HepG2 (cell line): Measurements from ENCODE around the gene PKLR. TPM values are rescaled to one million over a fixed set of nuclear protein-coding genes. Genes with fewer than 3 reads are reported as not detected.

Experiments used
- ARID2 ChIP-seq: sonication (generic); formaldehyde crosslinking; IDR thresholded peaks from 2 replicates; pipeline ENCODE4 v1.8.1; 2022; ENCODE audit warnings: mild to moderate bottlenecking, missing genetic modification reagents, borderline replicate concordance
- CSRNP1 ChIP-seq: sonication (generic); formaldehyde crosslinking; IDR thresholded peaks from 2 replicates; pipeline ENCODE4 v1.8.1; 2023; ENCODE audit warnings: mild to moderate bottlenecking, missing genetic modification reagents
- CTCF ChIP-seq: sonication (generic); formaldehyde crosslinking; IDR thresholded peaks from 2 replicates; pipeline ENCODE4 v1.5.0; 2020; ENCODE audit warnings: mild to moderate bottlenecking, missing genetic modification reagents, moderate library complexity
- ELF1 ChIP-seq: sonication (generic); formaldehyde crosslinking; IDR thresholded peaks from 2 replicates; pipeline ENCODE4 v1.4.0; 2020; ENCODE audit warnings: missing genetic modification reagents
- GTF3A ChIP-seq: sonication (generic); formaldehyde crosslinking; conservative IDR thresholded peaks from 2 replicates; pipeline ENCODE4 v1.4.0; 2020; ENCODE audit warnings: mild to moderate bottlenecking, missing genetic modification reagents
- JUN ChIP-seq: sonication (generic); formaldehyde crosslinking; IDR thresholded peaks from 2 replicates; pipeline ENCODE4 v1.4.0; 2020; ENCODE audit warnings: mild to moderate bottlenecking, missing genetic modification reagents
- MAF1 ChIP-seq: sonication (generic); formaldehyde crosslinking; IDR thresholded peaks from 2 replicates; pipeline ENCODE4 v1.5.0; 2020; ENCODE audit warnings: missing genetic modification reagents, borderline replicate concordance
- POLR2AphosphoS2 ChIP-seq: IDR thresholded peaks from 2 replicates; pipeline ENCODE4 v1.6.1; 2011; ENCODE audit warnings: low read depth, low read length, improper control_type of control experiment
- SAFB2 ChIP-seq: sonication (generic); formaldehyde crosslinking; IDR thresholded peaks from 2 replicates; pipeline ENCODE4 v1.5.1; 2020; ENCODE audit warnings: missing genetic modification reagents, low read depth, mild to moderate bottlenecking, borderline replicate concordance
- SIX4 ChIP-seq: sonication (generic); formaldehyde crosslinking; IDR thresholded peaks from 2 replicates; pipeline ENCODE4 v1.4.0; 2020; ENCODE audit warnings: missing genetic modification reagents
- ZKSCAN8 ChIP-seq: IDR thresholded peaks from 2 replicates; pipeline ENCODE4 v1.6.1; 2016; ENCODE audit warnings: borderline replicate concordance, missing genetic modification reagents, missing compliant biosample characterization
- ZNF143 ChIP-seq: sonication (generic); formaldehyde crosslinking; IDR thresholded peaks from 2 replicates; pipeline ENCODE4 v1.4.0; 2020; ENCODE audit warnings: missing genetic modification reagents
- ZNF460 ChIP-seq: sonication (generic); formaldehyde crosslinking; IDR thresholded peaks from 2 replicates; pipeline ENCODE4 v1.5.1; 2020; ENCODE audit warnings: missing genetic modification reagents, mild to moderate bottlenecking, borderline replicate concordance
- ZNF543 ChIP-seq: sonication (generic); formaldehyde crosslinking; IDR thresholded peaks from 2 replicates; pipeline ENCODE4 v1.4.0; 2020; ENCODE audit warnings: mild to moderate bottlenecking, missing genetic modification reagents
- ZNF780A ChIP-seq: sonication (generic); formaldehyde crosslinking; IDR thresholded peaks from 2 replicates; pipeline ENCODE4 v1.8.0; 2022; ENCODE audit warnings: mild to moderate bottlenecking, missing genetic modification reagents, moderate library complexity
- polyA plus RNA-seq, 8 experiments: library from polyadenylated mRNA; depleted of rRNA in 3 of 8; stranded (reverse) in 7 of 8; unstranded in 1 of 8; fragments of >200 nt; fragmentation: Illumina TruSeq in 4 of 8; extraction: Trizol in 4 of 8; gene quantifications; 2 replicates each; pipeline versions ENCODE4 v1.2.1 to v1.2.3, GENCODE V29; 2011 to 2016; ENCODE audit warnings: low read depth in 4 of 8, missing spikeins in 1 of 8, mixed read lengths in 1 of 8; ENCODE audit not compliant: insufficient read depth in 1 of 8
- total RNA-seq, 5 experiments: library from RNA; depleted of rRNA; stranded (reverse); fragments of >200 nt; fragmentation: Illumina TruSeq; extraction: Trizol; gene quantifications; 2 replicates each; pipeline ENCODE4 v1.2.3, GENCODE V29; 2016; ENCODE audit warnings: low read depth in 1 of 5
- TF ChIP-seq, protein P1 (sequence below): sonication (generic); formaldehyde crosslinking; IDR thresholded peaks from 2 replicates; pipeline ENCODE4 v1.4.0; 2020; ENCODE audit warnings: missing genetic modification reagents
- TF ChIP-seq, protein P2 (sequence below): sonication (generic); formaldehyde crosslinking; IDR thresholded peaks from 2 replicates; pipeline ENCODE4 v1.4.0; 2020; ENCODE audit warnings: missing genetic modification reagents, borderline replicate concordance
- TF ChIP-seq, protein P3 (sequence below): sonication (generic); formaldehyde crosslinking; conservative IDR thresholded peaks from 2 replicates; pipeline ENCODE4 v1.4.0; 2020; ENCODE audit warnings: missing genetic modification reagents

Gene PKLR
- total and polyA plus RNA-seq, 2 of the 13 experiments (the other 11 are each of a cell fraction or from before 2014, with no cell fraction given): 10.3 to 29.3 TPM

DNA sequence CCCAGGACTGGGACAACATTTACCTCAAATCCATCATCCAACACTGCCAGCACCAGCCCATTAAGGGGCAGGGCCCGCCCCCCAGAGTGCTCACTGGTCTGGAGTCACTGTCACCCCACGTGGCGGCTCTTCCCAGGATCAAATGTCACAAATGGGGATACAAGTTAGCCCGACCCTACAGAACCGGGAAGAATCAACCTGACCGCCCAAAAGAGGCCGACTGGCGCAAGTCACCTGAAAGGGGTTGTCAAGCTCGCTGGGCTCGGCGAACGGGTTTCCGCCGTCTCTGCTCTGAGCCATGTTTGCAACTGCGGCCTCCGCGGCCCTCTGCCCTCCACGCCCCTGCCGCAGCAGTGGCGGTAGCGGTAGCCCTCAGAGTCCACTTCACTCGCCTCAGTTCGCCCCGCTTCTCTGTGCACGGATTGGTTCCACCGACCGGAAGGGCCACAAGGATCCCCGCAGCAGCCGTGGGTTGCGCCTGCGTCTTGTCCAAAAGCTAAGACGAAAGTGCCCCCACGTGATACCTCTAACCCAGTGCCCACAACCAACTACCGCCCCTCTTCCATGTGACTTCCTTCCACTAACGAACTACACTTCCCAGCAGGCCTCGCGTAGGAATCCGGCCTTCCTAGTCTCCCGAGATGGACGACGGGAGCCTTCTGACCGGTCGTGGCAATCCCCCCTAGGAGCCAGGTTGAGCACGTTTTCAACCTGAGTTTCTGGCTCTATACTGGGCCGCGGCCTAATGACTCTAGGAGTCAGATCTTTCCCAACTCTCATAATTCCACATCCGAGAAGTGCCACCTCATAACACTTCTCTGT, 39.2 kb downstream of the PKLR start, which contains the start of gene SCAMP3 (continued):
- TF ChIP-seq CTCF (CRISPR knock-in tag) (peak; percentile 25; the same call in 1 of the 2 replicates), ZKSCAN8 (CRISPR knock-in tag) (no peak; the same call in 1 of the 2 replicates), ARID2 (CRISPR knock-in tag) (peak; percentile 78; the same call in 1 of the 2 replicates), ZNF460 (CRISPR knock-in tag) (no peak; the same call in 1 of the 2 replicates), SIX4 (CRISPR knock-in tag) (no peak; the same call in 1 of the 2 replicates), JUN (0 out of 2 replicates have a peak, but pooled peaks have one; percentile 60), ZNF780A (CRISPR knock-in tag) (0 out of 2 replicates have a peak, but pooled peaks have one; percentile 46), ZNF143 (CRISPR knock-in tag) (peak; percentile 97), ZNF543 (CRISPR knock-in tag) (peak; percentile 77; the same call in 1 of the 2 replicates), SAFB2 (CRISPR knock-in tag) (peak; percentile 81; the same call in 1 of the 2 replicates), MAF1 (CRISPR knock-in tag) (0 out of 2 replicates have a peak, but pooled peaks have one; percentile 31), GTF3A (CRISPR knock-in tag) (no peak), POLR2AphosphoS2 (no peak), ELF1 (CRISPR knock-in tag) (peak; percentile 95), CSRNP1 (CRISPR knock-in tag) (peak; percentile 90)
- TF ChIP-seq, protein P1, sequence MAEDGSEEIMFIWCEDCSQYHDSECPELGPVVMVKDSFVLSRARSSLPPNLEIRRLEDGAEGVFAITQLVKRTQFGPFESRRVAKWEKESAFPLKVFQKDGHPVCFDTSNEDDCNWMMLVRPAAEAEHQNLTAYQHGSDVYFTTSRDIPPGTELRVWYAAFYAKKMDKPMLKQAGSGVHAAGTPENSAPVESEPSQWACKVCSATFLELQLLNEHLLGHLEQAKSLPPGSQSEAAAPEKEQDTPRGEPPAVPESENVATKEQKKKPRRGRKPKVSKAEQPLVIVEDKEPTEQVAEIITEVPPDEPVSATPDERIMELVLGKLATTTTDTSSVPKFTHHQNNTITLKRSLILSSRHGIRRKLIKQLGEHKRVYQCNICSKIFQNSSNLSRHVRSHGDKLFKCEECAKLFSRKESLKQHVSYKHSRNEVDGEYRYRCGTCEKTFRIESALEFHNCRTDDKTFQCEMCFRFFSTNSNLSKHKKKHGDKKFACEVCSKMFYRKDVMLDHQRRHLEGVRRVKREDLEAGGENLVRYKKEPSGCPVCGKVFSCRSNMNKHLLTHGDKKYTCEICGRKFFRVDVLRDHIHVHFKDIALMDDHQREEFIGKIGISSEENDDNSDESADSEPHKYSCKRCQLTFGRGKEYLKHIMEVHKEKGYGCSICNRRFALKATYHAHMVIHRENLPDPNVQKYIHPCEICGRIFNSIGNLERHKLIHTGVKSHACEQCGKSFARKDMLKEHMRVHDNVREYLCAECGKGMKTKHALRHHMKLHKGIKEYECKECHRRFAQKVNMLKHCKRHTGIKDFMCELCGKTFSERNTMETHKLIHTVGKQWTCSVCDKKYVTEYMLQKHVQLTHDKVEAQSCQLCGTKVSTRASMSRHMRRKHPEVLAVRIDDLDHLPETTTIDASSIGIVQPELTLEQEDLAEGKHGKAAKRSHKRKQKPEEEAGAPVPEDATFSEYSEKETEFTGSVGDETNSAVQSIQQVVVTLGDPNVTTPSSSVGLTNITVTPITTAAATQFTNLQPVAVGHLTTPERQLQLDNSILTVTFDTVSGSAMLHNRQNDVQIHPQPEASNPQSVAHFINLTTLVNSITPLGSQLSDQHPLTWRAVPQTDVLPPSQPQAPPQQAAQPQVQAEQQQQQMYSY (CRISPR knock-in tag): no peak
- TF ChIP-seq, protein P2, sequence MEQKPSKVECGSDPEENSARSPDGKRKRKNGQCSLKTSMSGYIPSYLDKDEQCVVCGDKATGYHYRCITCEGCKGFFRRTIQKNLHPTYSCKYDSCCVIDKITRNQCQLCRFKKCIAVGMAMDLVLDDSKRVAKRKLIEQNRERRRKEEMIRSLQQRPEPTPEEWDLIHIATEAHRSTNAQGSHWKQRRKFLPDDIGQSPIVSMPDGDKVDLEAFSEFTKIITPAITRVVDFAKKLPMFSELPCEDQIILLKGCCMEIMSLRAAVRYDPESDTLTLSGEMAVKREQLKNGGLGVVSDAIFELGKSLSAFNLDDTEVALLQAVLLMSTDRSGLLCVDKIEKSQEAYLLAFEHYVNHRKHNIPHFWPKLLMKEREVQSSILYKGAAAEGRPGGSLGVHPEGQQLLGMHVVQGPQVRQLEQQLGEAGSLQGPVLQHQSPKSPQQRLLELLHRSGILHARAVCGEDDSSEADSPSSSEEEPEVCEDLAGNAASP (CRISPR knock-in tag): no peak; the same call in 1 of the 2 replicates
- TF ChIP-seq, protein P3, sequence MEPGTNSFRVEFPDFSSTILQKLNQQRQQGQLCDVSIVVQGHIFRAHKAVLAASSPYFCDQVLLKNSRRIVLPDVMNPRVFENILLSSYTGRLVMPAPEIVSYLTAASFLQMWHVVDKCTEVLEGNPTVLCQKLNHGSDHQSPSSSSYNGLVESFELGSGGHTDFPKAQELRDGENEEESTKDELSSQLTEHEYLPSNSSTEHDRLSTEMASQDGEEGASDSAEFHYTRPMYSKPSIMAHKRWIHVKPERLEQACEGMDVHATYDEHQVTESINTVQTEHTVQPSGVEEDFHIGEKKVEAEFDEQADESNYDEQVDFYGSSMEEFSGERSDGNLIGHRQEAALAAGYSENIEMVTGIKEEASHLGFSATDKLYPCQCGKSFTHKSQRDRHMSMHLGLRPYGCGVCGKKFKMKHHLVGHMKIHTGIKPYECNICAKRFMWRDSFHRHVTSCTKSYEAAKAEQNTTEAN (CRISPR knock-in tag): no peak
